ENCODE results near the gene NYAP1.
A peak's percentile ranks its signal among the peaks of the same experiment; 100 is the strongest.

NYAP1 gene

DNA sequence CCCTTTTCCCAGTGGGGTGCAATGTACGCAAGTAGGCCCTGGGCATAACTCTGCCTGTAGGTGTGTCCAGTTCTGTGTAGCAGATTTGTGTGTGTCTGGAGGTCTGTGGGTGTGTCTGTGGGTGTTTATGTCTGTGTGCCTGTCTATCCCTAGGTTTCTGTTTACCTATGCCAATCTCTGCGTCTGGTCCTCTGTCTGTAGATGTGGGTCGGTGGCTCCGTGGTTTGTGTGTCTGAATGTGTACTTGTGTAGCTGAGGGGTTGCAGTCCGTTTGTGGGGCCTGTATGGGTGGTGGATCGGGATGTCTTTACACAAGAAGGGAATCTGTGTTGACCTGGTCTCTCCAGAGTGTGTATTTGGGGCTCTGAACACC, 932 bp downstream of the NYAP1 start:
- 81% methylated on average over 6 of the region's 6 CpGs for WGBS
- no peaks in the 10 kb centered on the region for H3K79me1 ChIP-seq (replicated peaks; ENCODE audit: low read length, poor library complexity, severe bottlenecking)
- no peak overlapping the region for H2BK15ac ChIP-seq (ENCODE audit: low read depth, poor library complexity, severe bottlenecking)
- H2BK120ac ChIP-seq (ENCODE audit: low read depth, low read length): no peak overlapping the region
- no peak overlapping the region for H3K14ac ChIP-seq (ENCODE audit: low read length in 2 of 2)
- peak overlapping the region; percentile 75 for H3K9ac ChIP-seq (ENCODE audit: low read length)
- peak overlapping the region in 1 of 2 experiments; percentile 43 for H3K4ac ChIP-seq (ENCODE audit: low read depth in 1 of 2, low read length in 2 of 2)
- no peak overlapping the region for H3K27ac ChIP-seq (ENCODE audit: low read length, poor library complexity, severe bottlenecking)
- no peak for DNase-seq
- no peak overlapping the region for H2AK5ac ChIP-seq (ENCODE audit: low read length, severe bottlenecking)
- H3K4me2 ChIP-seq (ENCODE audit: low read length, poor library complexity, severe bottlenecking): no peak overlapping the region
- peaks cover 20% of the 10 kb centered on the region for H3K4me1 ChIP-seq (ENCODE audit: control insufficient read depth, insufficient read depth, low read depth, low read length)
- no peaks in the 10 kb centered on the region for H3K27me3 ChIP-seq (ENCODE audit: control insufficient read depth in 1 of 2, insufficient read depth in 1 of 2, low read length in 2 of 2)
- peak overlapping the region in 1 of 2 experiments; percentile 84 for H3K4me3 ChIP-seq (ENCODE audit: insufficient read depth in 1 of 2, low read depth in 1 of 2, low read length in 2 of 2)
- no peak overlapping the region for H3K23ac ChIP-seq (ENCODE audit: low read length in 2 of 2)
- no peak overlapping the region for H2BK5ac ChIP-seq (ENCODE audit: low read depth, low read length, poor library complexity, severe bottlenecking)
- H3K18ac ChIP-seq (ENCODE audit: low read depth in 1 of 2, low read length in 2 of 2): peak overlapping the region in 1 of 2 experiments; percentile 21
- H2BK12ac ChIP-seq (ENCODE audit: low read length in 2 of 2): peak overlapping the region in 1 of 2 experiments; percentile 90
- H3K9me3 ChIP-seq (ENCODE audit: control insufficient read depth, low read length): no peaks in the 10 kb centered on the region
- peaks cover 0 to 5% of the 10 kb centered on the region in 2 experiments for H3K36me3 ChIP-seq (ENCODE audit: control insufficient read depth in 1 of 2, insufficient read depth in 2 of 2, low read depth in 1 of 2, low read length in 2 of 2)
- H4K91ac ChIP-seq (ENCODE audit: low read length): no peak overlapping the region
- peak overlapping the region; percentile 47 for H2AFZ ChIP-seq (ENCODE audit: low read depth, low read length)
- H4K8ac ChIP-seq (ENCODE audit: low read length): no peak overlapping the region

DNA sequence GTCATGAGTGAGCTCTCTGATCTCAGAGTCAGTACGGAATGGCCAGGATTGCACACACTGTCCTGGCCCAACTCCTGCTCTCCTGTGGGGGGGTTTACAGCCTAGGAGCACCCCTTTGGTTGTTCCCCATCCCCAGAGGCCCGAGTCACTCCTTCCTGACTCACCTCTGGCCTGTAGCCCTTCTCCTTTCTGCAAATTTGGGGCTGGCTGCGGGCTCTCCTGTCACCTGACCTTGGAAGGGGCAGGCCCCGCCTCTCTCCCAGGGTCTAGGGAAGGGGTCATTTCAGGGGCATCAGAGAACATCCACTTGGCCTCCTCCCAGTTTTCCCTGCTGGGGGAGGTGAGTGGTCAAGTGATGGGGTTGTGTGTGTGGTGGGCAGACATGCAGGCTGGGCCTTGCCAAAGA, 1.7 kb downstream of the NYAP1 start:
- Histone ChIP-seq H3K36me3 (ENCODE audit: control insufficient read depth in 1 of 2, insufficient read depth in 2 of 2, low read depth in 1 of 2, low read length in 2 of 2) (peaks cover 0 to 5% of the 10 kb centered on the region in 2 experiments), H2BK15ac (ENCODE audit: low read depth, poor library complexity, severe bottlenecking) (peak overlapping the region; percentile 73), H3K4me2 (ENCODE audit: low read length, poor library complexity, severe bottlenecking) (no peak overlapping the region), H3K79me1 (replicated peaks; ENCODE audit: low read length, poor library complexity, severe bottlenecking) (no peaks in the 10 kb centered on the region), H3K14ac (ENCODE audit: low read length in 2 of 2) (peak overlapping the region in 1 of 2 experiments; percentile 67), H3K4me1 (ENCODE audit: control insufficient read depth, insufficient read depth, low read depth, low read length) (peaks cover 26% of the 10 kb centered on the region), H2BK120ac (ENCODE audit: low read depth, low read length) (no peak overlapping the region), H4K91ac (ENCODE audit: low read length) (peak overlapping the region; percentile 70), H2BK5ac (ENCODE audit: low read depth, low read length, poor library complexity, severe bottlenecking) (no peak overlapping the region), H3K18ac (ENCODE audit: low read depth in 1 of 2, low read length in 2 of 2) (peak overlapping the region in 1 of 2 experiments; percentile 8), H3K4ac (ENCODE audit: low read depth in 1 of 2, low read length in 2 of 2) (no peak overlapping the region), H3K9ac (ENCODE audit: low read length) (no peak overlapping the region), H3K27me3 (ENCODE audit: control insufficient read depth in 1 of 2, insufficient read depth in 1 of 2, low read length in 2 of 2) (no peaks in the 10 kb centered on the region), H2AK5ac (ENCODE audit: low read length, severe bottlenecking) (no peak overlapping the region), H3K9me3 (ENCODE audit: control insufficient read depth, low read length) (no peaks in the 10 kb centered on the region), H3K4me3 (ENCODE audit: insufficient read depth in 1 of 2, low read depth in 1 of 2, low read length in 2 of 2) (peak overlapping the region in 1 of 2 experiments; percentile 44), H2AFZ (ENCODE audit: low read depth, low read length) (no peak overlapping the region), H3K27ac (ENCODE audit: low read length, poor library complexity, severe bottlenecking) (no peak overlapping the region), H2BK12ac (ENCODE audit: low read length in 2 of 2) (no peak overlapping the region), H3K23ac (ENCODE audit: low read length in 2 of 2) (no peak overlapping the region), H4K8ac (ENCODE audit: low read length) (peak overlapping the region; percentile 27)
- 78% methylated on average over 4 of the region's 4 CpGs for WGBS
- peak; percentile 58 for DNase-seq

DNA sequence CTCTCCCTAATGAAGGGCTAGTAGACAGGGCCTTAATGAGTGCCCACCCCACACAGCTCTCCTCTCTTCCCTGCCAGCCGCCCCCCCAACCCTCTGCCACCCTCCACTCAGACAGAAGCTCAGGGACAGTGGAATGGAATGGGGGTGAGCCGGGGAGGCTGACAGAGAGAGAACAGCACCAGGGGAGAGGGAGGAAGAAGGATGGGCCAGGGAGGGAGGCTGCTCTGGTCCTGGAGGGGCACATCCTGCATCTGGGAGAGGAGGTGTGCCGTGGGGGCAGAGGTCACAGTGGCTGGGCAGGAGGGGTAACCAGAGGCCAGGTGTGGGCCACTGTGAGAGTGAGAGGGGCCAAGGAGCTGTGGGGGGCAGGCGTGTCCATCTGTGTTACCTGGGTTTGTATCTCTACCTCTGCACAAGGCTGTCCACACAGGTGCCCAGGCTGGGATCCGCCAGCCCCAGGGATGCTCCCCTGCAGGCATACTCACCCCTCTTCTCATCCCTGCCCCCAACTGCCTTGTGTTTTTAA, 2.4 kb downstream of the NYAP1 start:
- Histone ChIP-seq H3K4me2 (ENCODE audit: low read length, poor library complexity, severe bottlenecking) (no peak overlapping the region), H3K4me3 (ENCODE audit: insufficient read depth in 1 of 2, low read depth in 1 of 2, low read length in 2 of 2) (no peak overlapping the region), H2BK12ac (ENCODE audit: low read length in 2 of 2) (peak overlapping the region in 1 of 2 experiments; percentile 86), H3K27ac (ENCODE audit: low read length, poor library complexity, severe bottlenecking) (no peak overlapping the region), H2AFZ (ENCODE audit: low read depth, low read length) (no peak overlapping the region), H3K27me3 (ENCODE audit: control insufficient read depth in 1 of 2, insufficient read depth in 1 of 2, low read length in 2 of 2) (no peaks in the 10 kb centered on the region), H4K91ac (ENCODE audit: low read length) (no peak overlapping the region), H3K9me3 (ENCODE audit: control insufficient read depth, low read length) (no peaks in the 10 kb centered on the region), H3K18ac (ENCODE audit: low read depth in 1 of 2, low read length in 2 of 2) (peak overlapping the region in 1 of 2 experiments; percentile 72), H3K23ac (ENCODE audit: low read length in 2 of 2) (no peak overlapping the region), H3K79me1 (replicated peaks; ENCODE audit: low read length, poor library complexity, severe bottlenecking) (no peaks in the 10 kb centered on the region), H3K4ac (ENCODE audit: low read depth in 1 of 2, low read length in 2 of 2) (no peak overlapping the region), H3K4me1 (ENCODE audit: control insufficient read depth, insufficient read depth, low read depth, low read length) (peaks cover 27% of the 10 kb centered on the region), H4K8ac (ENCODE audit: low read length) (no peak overlapping the region), H2BK120ac (ENCODE audit: low read depth, low read length) (no peak overlapping the region), H2AK5ac (ENCODE audit: low read length, severe bottlenecking) (no peak overlapping the region), H3K9ac (ENCODE audit: low read length) (no peak overlapping the region), H3K36me3 (ENCODE audit: control insufficient read depth in 1 of 2, insufficient read depth in 2 of 2, low read depth in 1 of 2, low read length in 2 of 2) (peaks cover 0 to 8% of the 10 kb centered on the region in 2 experiments), H2BK5ac (ENCODE audit: low read depth, low read length, poor library complexity, severe bottlenecking) (no peak overlapping the region), H3K14ac (ENCODE audit: low read length in 2 of 2) (peak overlapping the region in 1 of 2 experiments; percentile 87), H2BK15ac (ENCODE audit: low read depth, poor library complexity, severe bottlenecking) (peak overlapping the region; percentile 26)
- 89% methylated on average over 3 of the region's 5 CpGs for WGBS
- no peak for DNase-seq

DNA sequence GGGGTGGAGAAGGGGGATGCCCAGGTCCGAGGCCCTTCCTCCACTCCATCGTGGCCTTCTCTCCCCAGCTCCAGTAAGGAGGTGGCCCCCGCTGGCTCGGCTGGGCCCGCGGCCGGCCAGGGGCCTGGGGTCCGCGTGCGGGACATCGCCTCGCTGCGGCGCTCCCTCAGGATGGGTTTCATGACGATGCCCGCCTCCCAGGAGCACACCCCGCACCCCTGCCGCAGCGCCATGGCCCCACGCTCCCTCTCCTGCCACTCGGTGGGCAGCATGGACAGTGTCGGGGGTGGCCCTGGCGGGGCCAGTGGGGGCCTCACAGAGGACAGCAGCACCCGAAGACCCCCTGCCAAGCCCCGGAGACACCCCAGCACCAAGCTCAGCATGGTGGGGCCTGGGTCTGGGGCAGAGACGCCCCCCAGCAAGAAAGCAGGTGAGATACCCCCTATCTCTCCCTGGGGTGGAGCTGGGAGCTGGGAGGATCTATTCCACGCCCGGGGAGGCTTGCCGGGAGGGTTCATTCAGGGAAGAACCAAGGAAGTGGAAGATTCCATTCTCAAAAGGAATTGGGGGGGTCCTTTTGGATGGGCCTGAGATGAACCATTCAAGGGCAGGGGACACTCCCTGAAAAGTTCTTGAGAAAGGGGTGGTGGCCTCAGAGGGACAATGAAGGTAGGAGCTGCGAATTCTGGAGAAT, 3.2 kb downstream of the NYAP1 start:
- peaks cover 0 to 8% of the 10 kb centered on the region in 2 experiments for H3K36me3 ChIP-seq (ENCODE audit: control insufficient read depth in 1 of 2, insufficient read depth in 2 of 2, low read depth in 1 of 2, low read length in 2 of 2)
- H3K27me3 ChIP-seq (ENCODE audit: control insufficient read depth in 1 of 2, insufficient read depth in 1 of 2, low read length in 2 of 2): no peaks in the 10 kb centered on the region
- no peaks in the 10 kb centered on the region for H3K9me3 ChIP-seq (ENCODE audit: control insufficient read depth, low read length)
- H2BK120ac ChIP-seq (ENCODE audit: low read depth, low read length): no peak overlapping the region
- no peak overlapping the region for H3K9ac ChIP-seq (ENCODE audit: low read length)
- H3K23ac ChIP-seq (ENCODE audit: low read length in 2 of 2): no peak overlapping the region
- peak overlapping the region in 1 of 2 experiments; percentile 2 for H3K4ac ChIP-seq (ENCODE audit: low read depth in 1 of 2, low read length in 2 of 2)
- H2BK5ac ChIP-seq (ENCODE audit: low read depth, low read length, poor library complexity, severe bottlenecking): no peak overlapping the region
- no peaks in the 10 kb centered on the region for H3K79me1 ChIP-seq (replicated peaks; ENCODE audit: low read length, poor library complexity, severe bottlenecking)
- H3K14ac ChIP-seq (ENCODE audit: low read length in 2 of 2): no peak overlapping the region
- H3K4me3 ChIP-seq (ENCODE audit: insufficient read depth in 1 of 2, low read depth in 1 of 2, low read length in 2 of 2): no peak overlapping the region
- H2AK5ac ChIP-seq (ENCODE audit: low read length, severe bottlenecking): no peak overlapping the region
- peaks cover 27% of the 10 kb centered on the region for H3K4me1 ChIP-seq (ENCODE audit: control insufficient read depth, insufficient read depth, low read depth, low read length)
- 86% methylated on average over 30 of the region's 30 CpGs for WGBS
- H3K18ac ChIP-seq (ENCODE audit: low read depth in 1 of 2, low read length in 2 of 2): no peak overlapping the region
- peak; percentile 45 for DNase-seq
- H2BK12ac ChIP-seq (ENCODE audit: low read length in 2 of 2): peak overlapping the region in 1 of 2 experiments; percentile 15
- no peak overlapping the region for H3K27ac ChIP-seq (ENCODE audit: low read length, poor library complexity, severe bottlenecking)
- H4K91ac ChIP-seq (ENCODE audit: low read length): peak overlapping the region; percentile 28
- no peak overlapping the region for H2AFZ ChIP-seq (ENCODE audit: low read depth, low read length)
- no peak overlapping the region for H3K4me2 ChIP-seq (ENCODE audit: low read length, poor library complexity, severe bottlenecking)
- H2BK15ac ChIP-seq (ENCODE audit: low read depth, poor library complexity, severe bottlenecking): no peak overlapping the region
- H4K8ac ChIP-seq (ENCODE audit: low read length): no peak overlapping the region

Data from mesenchymal stem cell (in vitro differentiated cells and primary cell).